OCI-LY7 (cell line): ENCODE measurements around the gene ZNF43. TPM values are rescaled to one million over a fixed set of nuclear protein-coding genes. Genes with fewer than 3 reads are reported as not detected.
"Not testable (repeated sequence)": the region's sequence is repeated elsewhere in the genome, so short reads cannot be mapped to it uniquely, and the experiment has no call there.

Experiments
- BruUV-seq: library from RNA; stranded (reverse); fragments of 400-500 nt; replicated peaks from 2 replicates; lab custom pipeline; 2021; lab: Mats Ljungman, UMichigan
- CTCF ChIA-PET: fragments of 300-600 bp; sonication (Branson Sonifier 250); formaldehyde crosslinking; loops from one replicate; lab custom pipeline; 2022; ENCODE audit warnings: antibody characterized with exemption; ENCODE audit not compliant: unreplicated experiment; lab: Charles Lee
- POLR2A ChIA-PET: fragments of 300-600 bp; sonication (Branson Sonifier 250); formaldehyde crosslinking; loops from one replicate; lab custom pipeline; 2022; ENCODE audit warnings: antibody characterized with exemption; lab: Charles Lee
- DNase-seq: peaks from one replicate; pipeline ENCODE4 v3.0.0-alpha.2; 2015; ENCODE audit warnings: low spot score
- H2AFZ ChIP-seq: fragments of 200-600 bp; sonication (generic), shearing (Covaris generic); 2 replicates; pipeline ENCODE4 v1.6.1; 2014; ENCODE audit warnings: mild to moderate bottlenecking, antibody characterized with exemption, low read length, moderate library complexity
- H3K27ac ChIP-seq: fragments of 200-600 bp; sonication (generic); 2 replicates; pipeline ENCODE4 v1.5.1; 2014; ENCODE audit warnings: mixed run types, low read depth, mild to moderate bottlenecking, moderate library complexity, low read length, inconsistent platforms; ENCODE audit not compliant: poor library complexity, severe bottlenecking
- H3K36me3 ChIP-seq: fragments of 200-600 bp; sonication (generic); 2 replicates; pipeline ENCODE4 v1.6.1; 2014; ENCODE audit warnings: mild to moderate bottlenecking, antibody characterized with exemption, low read length, moderate library complexity, mixed read lengths; ENCODE audit not compliant: insufficient read depth
- H3K4me1 ChIP-seq: fragments of 200-600 bp; sonication (generic); 2 replicates; pipeline ENCODE4 v1.5.1; 2014; ENCODE audit warnings: mild to moderate bottlenecking, low read length; ENCODE audit not compliant: insufficient read depth, poor library complexity, severe bottlenecking
- H3K4me2 ChIP-seq: fragments of 200-600 bp; sonication (generic); 2 replicates; pipeline ENCODE4 v1.6.1; 2014; ENCODE audit warnings: mild to moderate bottlenecking, low read length
- H3K4me3 ChIP-seq: fragments of 200-600 bp; sonication (generic); 2 replicates; pipeline ENCODE4 v1.5.1; 2014; ENCODE audit warnings: mild to moderate bottlenecking, low read depth, low read length; ENCODE audit not compliant: poor library complexity, severe bottlenecking
- H3K79me2 ChIP-seq: fragments of 200-600 bp; sonication (generic); 2 replicates; pipeline ENCODE4 v1.6.1; 2016; ENCODE audit warnings: low read depth, mild to moderate bottlenecking, low read length, moderate library complexity, mixed read lengths; ENCODE audit not compliant: insufficient read depth
- H3K9me2 ChIP-seq: fragments of 200-600 bp; sonication (generic); 2 replicates; pipeline ENCODE4 v1.6.1; 2016; ENCODE audit warnings: mild to moderate bottlenecking, low read length, mixed read lengths; ENCODE audit not compliant: insufficient read depth
- H3K9me3 ChIP-seq: fragments of 200-600 bp; sonication (generic); 2 replicates; pipeline ENCODE4 v1.6.1; 2014; ENCODE audit warnings: mild to moderate bottlenecking, mixed run types, low read length, mixed read lengths
- H4K20me1 ChIP-seq: fragments of 200-600 bp; sonication (generic); 2 replicates; pipeline ENCODE4 v1.6.1; 2014; ENCODE audit warnings: mild to moderate bottlenecking, antibody characterized with exemption, low read length, moderate library complexity, mixed read lengths; ENCODE audit not compliant: insufficient read depth
- EZH2phosphoT487 ChIP-seq: fragments of 200-600 bp; sonication (generic); IDR thresholded peaks from 2 replicates; pipeline ENCODE4 v1.6.1; 2018; ENCODE audit warnings: low read depth, borderline replicate concordance, mild to moderate bottlenecking, mixed run types, antibody characterized with exemption, low read length, moderate library complexity, mixed read lengths
- intact Hi-C: fragments of 100-400 bp; cut with micrococcal nuclease; formaldehyde crosslinking; loops from one replicate; pipeline ENCODE4 v1.10.0; 2022; ENCODE audit not compliant: unreplicated experiment
- total RNA-seq, 2 experiments: library from RNA; depleted of rRNA in 1 of 2; stranded (reverse); fragments of >200 nt in 1 of 2; shearing (Covaris generic) in 1 of 2; gene quantifications; 2 replicates each; pipeline ENCODE4 v1.2.3, GENCODE V29; 2014 to 2022
- TF ChIP-seq, protein P1 (sequence below): fragments of 200-600 bp; sonication (generic); conservative IDR thresholded peaks from 2 replicates; pipeline ENCODE4 v1.5.1; 2014; ENCODE audit warnings: mild to moderate bottlenecking, antibody characterized with exemption, low read length, moderate library complexity, mixed read lengths

The ZNF43 gene
- total RNA-seq, 2 experiments from 2014 or later: 39.7 to 55.6 TPM

- Histone ChIP-seq H3K9me2 (no peaks in the 10 kb centered on the region), H4K20me1 (no peaks in the 10 kb centered on the region), H3K36me3 (peaks cover 97% of the 10 kb centered on the region), H3K4me3 (no peak overlapping the region), H3K4me2 (no peak overlapping the region), H3K27ac (no peak overlapping the region), H3K4me1 (no peaks in the 10 kb centered on the region), H3K79me2 (peaks cover 60% of the 10 kb centered on the region), H3K9me3 (peaks cover 66% of the 10 kb centered on the region), H2AFZ (no peak overlapping the region)
- TF ChIP-seq, protein P1, sequence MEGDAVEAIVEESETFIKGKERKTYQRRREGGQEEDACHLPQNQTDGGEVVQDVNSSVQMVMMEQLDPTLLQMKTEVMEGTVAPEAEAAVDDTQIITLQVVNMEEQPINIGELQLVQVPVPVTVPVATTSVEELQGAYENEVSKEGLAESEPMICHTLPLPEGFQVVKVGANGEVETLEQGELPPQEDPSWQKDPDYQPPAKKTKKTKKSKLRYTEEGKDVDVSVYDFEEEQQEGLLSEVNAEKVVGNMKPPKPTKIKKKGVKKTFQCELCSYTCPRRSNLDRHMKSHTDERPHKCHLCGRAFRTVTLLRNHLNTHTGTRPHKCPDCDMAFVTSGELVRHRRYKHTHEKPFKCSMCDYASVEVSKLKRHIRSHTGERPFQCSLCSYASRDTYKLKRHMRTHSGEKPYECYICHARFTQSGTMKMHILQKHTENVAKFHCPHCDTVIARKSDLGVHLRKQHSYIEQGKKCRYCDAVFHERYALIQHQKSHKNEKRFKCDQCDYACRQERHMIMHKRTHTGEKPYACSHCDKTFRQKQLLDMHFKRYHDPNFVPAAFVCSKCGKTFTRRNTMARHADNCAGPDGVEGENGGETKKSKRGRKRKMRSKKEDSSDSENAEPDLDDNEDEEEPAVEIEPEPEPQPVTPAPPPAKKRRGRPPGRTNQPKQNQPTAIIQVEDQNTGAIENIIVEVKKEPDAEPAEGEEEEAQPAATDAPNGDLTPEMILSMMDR: no peak
- TF ChIP-seq EZH2phosphoT487: no peak
- intact Hi-C loops: no loop called here
- ChIA-PET CTCF (no interaction called here), POLR2A (no interaction called here)
- no peak for DNase-seq
- no TSS peak for BruUV-seq
Observed at GRCh38 chr19:21823224-21823623, 12.8 kb downstream of the ZNF43 start.

- Histone ChIP-seq H3K9me2 (no peaks in the 10 kb centered on the region), H3K79me2 (no peaks in the 10 kb centered on the region), H3K4me3 (no peak overlapping the region), H4K20me1 (no peaks in the 10 kb centered on the region), H2AFZ (no peak overlapping the region), H3K4me2 (no peak overlapping the region), H3K4me1 (no peaks in the 10 kb centered on the region), H3K27ac (no peak overlapping the region), H3K9me3 (peaks cover 75% of the 10 kb centered on the region), H3K36me3 (peaks cover 99% of the 10 kb centered on the region)
- intact Hi-C loops: no loop called here
- ChIA-PET CTCF (no interaction called here), POLR2A (no interaction called here)
- no TSS peak for BruUV-seq
- DNase-seq: no peak
- TF ChIP-seq EZH2phosphoT487: no peak
- TF ChIP-seq, protein P1: no peak
Observed at GRCh38 chr19:21812448-21812847, 23.5 kb downstream of the ZNF43 start.

- DNase-seq, H3K4me2 ChIP-seq, H4K20me1 ChIP-seq, H3K4me3 ChIP-seq, H3K4me1 ChIP-seq, H3K9me2 ChIP-seq, BruUV-seq, CTCF ChIA-PET, H2AFZ ChIP-seq, H3K79me2 ChIP-seq, H3K27ac ChIP-seq, intact Hi-C loops: not testable (repeated sequence)
- peaks cover 80% of the 10 kb centered on the region for H3K9me3 ChIP-seq
- H3K36me3 ChIP-seq: peaks cover 79% of the 10 kb centered on the region
- POLR2A ChIA-PET: interaction anchor here (0.6 kb wide), 1 partner anchor 1028 kb away, joined by 3 read pairs; no protein-coding TSS in a partner anchor
Observed at GRCh38 chr19:21808400-21809000, 27.5 kb downstream of the ZNF43 start.
